ENCODE results near the gene B4GALT2. TPM values are rescaled to one million over a fixed set of nuclear protein-coding genes. Genes with fewer than 3 reads are reported as not detected.

B4GALT2 gene
- total and polyA plus RNA-seq, 9 of the 15 experiments (the other 6 are each of a cell fraction or from before 2014, with no cell fraction given): 1.3 to 86.8 (median 43.8) TPM

DNA sequence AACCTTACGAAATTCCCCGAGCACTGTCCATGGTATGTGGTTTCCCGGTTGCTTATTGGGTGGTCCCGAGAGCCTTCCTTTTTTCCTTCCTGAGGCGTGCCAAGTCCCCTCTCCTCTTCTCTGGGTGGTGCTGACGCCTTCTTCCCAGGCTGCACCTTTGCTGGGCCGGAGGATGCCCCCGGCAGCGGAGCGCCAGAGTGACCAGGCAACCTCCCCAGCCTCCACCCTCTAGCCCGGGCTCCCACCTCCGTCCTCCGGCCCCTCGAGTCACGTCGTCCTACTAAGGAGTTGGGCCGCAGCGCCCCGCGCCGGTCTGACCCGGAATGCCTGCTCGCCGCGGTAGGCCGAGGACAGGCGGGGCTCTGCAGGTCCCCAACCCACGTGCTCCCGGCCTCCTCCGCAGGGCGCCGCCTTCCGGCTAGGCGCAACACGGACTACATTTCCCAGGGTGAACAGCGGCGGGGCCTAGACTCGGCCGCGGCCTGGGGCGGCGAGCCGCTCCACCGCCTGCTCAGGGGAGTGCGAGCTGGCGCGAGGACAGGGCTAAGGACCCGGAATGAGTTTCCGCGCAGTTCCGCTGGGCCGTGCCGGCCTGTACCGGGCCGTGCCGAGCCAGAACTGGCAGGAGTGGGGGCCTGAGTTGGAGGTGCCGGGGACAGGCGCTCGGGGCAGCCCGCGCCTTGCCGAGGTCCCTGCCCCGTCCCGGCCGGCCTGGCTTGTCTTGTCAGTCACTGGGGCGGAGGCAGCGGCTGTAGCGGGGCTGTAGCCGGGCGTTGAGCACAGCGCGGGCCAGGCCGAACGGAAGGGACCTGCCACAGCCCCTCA is 32.6 kb upstream of the B4GALT2 start, which contains the start of gene IPO13 (continued):
- TF ChIP-seq TOE1 (IDR thresholded peaks at IDR 0.05; ENCODE audit: borderline replicate concordance): peak; percentile 92; the same call in 1 of the 2 replicates
- 0 out of 2 replicates have a peak, but pooled peaks have one; percentile 22 for TF ChIP-seq TOE1 (CRISPR knock-in tag; IDR thresholded peaks at IDR 0.05; ENCODE audit: borderline replicate concordance, low read depth)
- TF ChIP-seq, protein P1, sequence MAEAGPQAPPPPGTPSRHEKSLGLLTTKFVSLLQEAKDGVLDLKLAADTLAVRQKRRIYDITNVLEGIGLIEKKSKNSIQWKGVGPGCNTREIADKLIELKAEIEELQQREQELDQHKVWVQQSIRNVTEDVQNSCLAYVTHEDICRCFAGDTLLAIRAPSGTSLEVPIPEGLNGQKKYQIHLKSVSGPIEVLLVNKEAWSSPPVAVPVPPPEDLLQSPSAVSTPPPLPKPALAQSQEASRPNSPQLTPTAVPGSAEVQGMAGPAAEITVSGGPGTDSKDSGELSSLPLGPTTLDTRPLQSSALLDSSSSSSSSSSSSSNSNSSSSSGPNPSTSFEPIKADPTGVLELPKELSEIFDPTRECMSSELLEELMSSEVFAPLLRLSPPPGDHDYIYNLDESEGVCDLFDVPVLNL (CRISPR knock-in tag; IDR thresholded peaks at IDR 0.05; ENCODE audit: low read depth): peak; percentile 75; the same call in 1 of the 2 replicates
- TF ChIP-seq SIX5 (IDR thresholded peaks at IDR 0.05; ENCODE audit: borderline replicate concordance in 1 of 2, insufficient read depth in 1 of 2, low read depth in 1 of 2, low read length in 2 of 2): peak; percentile 78 to 81
- TF ChIP-seq RFX5 (IDR thresholded peaks at IDR 0.05; ENCODE audit: low read depth, low read length): 0 out of 2 replicates have a peak, but pooled peaks have one; percentile 31
- TF ChIP-seq, protein P2, sequence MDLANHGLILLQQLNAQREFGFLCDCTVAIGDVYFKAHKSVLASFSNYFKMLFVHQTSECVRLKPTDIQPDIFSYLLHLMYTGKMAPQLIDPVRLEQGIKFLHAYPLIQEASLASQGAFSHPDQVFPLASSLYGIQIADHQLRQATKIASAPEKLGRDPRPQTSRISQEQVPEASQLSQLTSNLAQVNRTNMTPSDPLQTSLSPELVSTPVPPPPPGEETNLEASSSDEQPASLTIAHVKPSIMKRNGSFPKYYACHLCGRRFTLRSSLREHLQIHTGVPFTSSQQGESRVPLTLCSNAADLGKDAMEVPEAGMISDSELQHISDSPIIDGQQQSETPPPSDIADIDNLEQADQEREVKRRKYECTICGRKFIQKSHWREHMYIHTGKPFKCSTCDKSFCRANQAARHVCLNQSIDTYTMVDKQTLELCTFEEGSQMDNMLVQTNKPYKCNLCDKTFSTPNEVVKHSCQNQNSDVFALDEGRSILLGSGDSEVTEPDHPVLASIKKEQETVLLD (IDR thresholded peaks at IDR 0.05): peak; percentile 51; the same call in 1 of the 2 replicates
- no peak for TF ChIP-seq WHSC1 (IDR thresholded peaks at IDR 0.05; ENCODE audit: low read length)
- TF ChIP-seq XRCC4 (IDR thresholded peaks at IDR 0.05; ENCODE audit: extremely low read depth, insufficient read depth, insufficient read length): no peak
- peak; percentile 72; the same call in 1 of the 2 replicates for TF ChIP-seq ZNF589 (CRISPR knock-in tag; IDR thresholded peaks at IDR 0.05; ENCODE audit: low read depth)
- no peak for TF ChIP-seq BRCA1 (IDR thresholded peaks at IDR 0.05)
- no peak for TF ChIP-seq BRCA1 (CRISPR knock-in tag; IDR thresholded peaks at IDR 0.05)
- peak; percentile 91 for TF ChIP-seq EP400 (IDR thresholded peaks at IDR 0.05)
- TF ChIP-seq NUFIP1 (IDR thresholded peaks at IDR 0.05; ENCODE audit: partially characterized antibody): no peak
- peak; percentile 64; the same call in 1 of the 2 replicates for TF ChIP-seq ZNF668 (CRISPR knock-in tag; IDR thresholded peaks at IDR 0.05)
- TF ChIP-seq, protein P3, sequence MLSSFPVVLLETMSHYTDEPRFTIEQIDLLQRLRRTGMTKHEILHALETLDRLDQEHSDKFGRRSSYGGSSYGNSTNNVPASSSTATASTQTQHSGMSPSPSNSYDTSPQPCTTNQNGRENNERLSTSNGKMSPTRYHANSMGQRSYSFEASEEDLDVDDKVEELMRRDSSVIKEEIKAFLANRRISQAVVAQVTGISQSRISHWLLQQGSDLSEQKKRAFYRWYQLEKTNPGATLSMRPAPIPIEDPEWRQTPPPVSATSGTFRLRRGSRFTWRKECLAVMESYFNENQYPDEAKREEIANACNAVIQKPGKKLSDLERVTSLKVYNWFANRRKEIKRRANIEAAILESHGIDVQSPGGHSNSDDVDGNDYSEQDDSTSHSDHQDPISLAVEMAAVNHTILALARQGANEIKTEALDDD (IDR thresholded peaks at IDR 0.05): no peak
- TF ChIP-seq ZNF79 (CRISPR knock-in tag; IDR thresholded peaks at IDR 0.05; ENCODE audit: low read depth): no peak
- TF ChIP-seq SUPT5H (IDR thresholded peaks at IDR 0.05): peak; percentile 91
- no peak for TF ChIP-seq NCOA6 (IDR thresholded peaks at IDR 0.05)
- TF ChIP-seq ZNF77 (CRISPR knock-in tag; IDR thresholded peaks at IDR 0.05): no peak
- 0 out of 2 replicates have a peak, but pooled peaks have one; percentile 80 for TF ChIP-seq CAMTA2 (CRISPR knock-in tag; conservative IDR thresholded peaks at IDR 0.05)
- TF ChIP-seq NFIX (CRISPR knock-in tag; IDR thresholded peaks at IDR 0.05; ENCODE audit: low read depth): no peak
- TF ChIP-seq ZNF384 (IDR thresholded peaks at IDR 0.05; ENCODE audit: low read depth, low read length): no peak
- no peak; the same call in 1 of the 2 replicates for TF ChIP-seq E2F3 (CRISPR knock-in tag; IDR thresholded peaks at IDR 0.05)
- TF ChIP-seq POLR2AphosphoS5 (IDR thresholded peaks at IDR 0.05; ENCODE audit: control insufficient read depth, insufficient read depth, low read depth, low read length): peak; percentile 59; the same call in 1 of the 2 replicates

Measured in K562 (cell line).